Adrenal gland (tissue), 5 donors: ENCODE data around the gene KCNH8.

Source experiments
- CTCF ChIP-seq, 6 experiments: fragments of 450-650 bp in 4 of 6; fragments of 200-600 bp in 2 of 6; sonication (generic) in 1 of 6; IDR thresholded peaks; 1 replicate in 5 of 6; 2 replicates in 1 of 6; pipeline versions ENCODE4 v1.5.1 to v1.8.0; 2016 to 2021; ENCODE audit warnings: antibody characterized with exemption in 6 of 6, mild to moderate bottlenecking in 2 of 6, moderate library complexity in 1 of 6
- POLR2A ChIP-seq, 2 donors: fragments of 450-650 bp; IDR thresholded peaks; one replicate each; pipeline ENCODE4 v1.6.1; 2017; ENCODE audit warnings: antibody characterized with exemption in 2 of 2, mild to moderate bottlenecking in 2 of 2, moderate library complexity in 1 of 2
- donor health status: DM: no; HTN: no; CAD: no.

- TF ChIP-seq CTCF (IDR thresholded peaks at IDR 0.05) (no peak), POLR2A (IDR thresholded peaks at IDR 0.05) (no peak)
Observed at GRCh38 chr3:19539518-19540392, 391.4 kb downstream of the KCNH8 start.
